Measurements from ENCODE around the gene NALF2. TPM values are rescaled to one million over a fixed set of nuclear protein-coding genes. Genes with fewer than 3 reads are reported as not detected.

The NALF2 gene
- total RNA-seq, 4 donors from 2014 or later: 0.17 to 0.84 (median 0.63) TPM; not detected in 1

DNA sequence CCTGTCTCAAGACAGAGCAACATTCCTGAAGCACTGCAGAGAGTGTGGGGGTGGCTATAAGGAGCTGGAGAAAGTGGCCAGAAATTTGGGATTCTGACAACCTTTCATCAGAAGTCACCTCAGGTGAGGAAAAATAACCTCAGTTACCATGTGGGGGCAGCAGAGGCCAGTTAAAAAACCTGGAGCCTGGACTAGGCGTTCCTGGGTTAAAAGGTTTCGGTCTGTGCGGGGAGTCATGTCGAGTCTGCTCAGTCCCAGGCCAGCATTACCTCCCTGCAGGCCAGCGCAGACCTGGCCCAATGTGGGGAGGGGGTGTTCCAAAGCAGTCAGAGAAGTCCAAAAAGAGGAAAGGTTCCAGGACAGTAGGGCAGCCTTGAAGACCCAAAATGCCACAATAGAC lies 10.9 kb upstream of the NALF2 start:
- Histone ChIP-seq H3K4me1 (no peaks in the 10 kb centered on the region), H3K27ac (replicated peaks in 1 of 4) (no peak overlapping the region), H3K27me3 (no peaks in the 10 kb centered on the region), H3K4me3 (no peak overlapping the region), H3K36me3 (no peaks in the 10 kb centered on the region), H3K9me3 (no peaks in the 10 kb centered on the region)
- TF ChIP-seq POLR2A (IDR thresholded peaks at IDR 0.05; ENCODE audit: low read depth) (no peak), POLR2AphosphoS5 (IDR thresholded peaks at IDR 0.05) (no peak), EP300 (IDR thresholded peaks at IDR 0.05) (no peak)
- TF ChIP-seq, protein P1, sequence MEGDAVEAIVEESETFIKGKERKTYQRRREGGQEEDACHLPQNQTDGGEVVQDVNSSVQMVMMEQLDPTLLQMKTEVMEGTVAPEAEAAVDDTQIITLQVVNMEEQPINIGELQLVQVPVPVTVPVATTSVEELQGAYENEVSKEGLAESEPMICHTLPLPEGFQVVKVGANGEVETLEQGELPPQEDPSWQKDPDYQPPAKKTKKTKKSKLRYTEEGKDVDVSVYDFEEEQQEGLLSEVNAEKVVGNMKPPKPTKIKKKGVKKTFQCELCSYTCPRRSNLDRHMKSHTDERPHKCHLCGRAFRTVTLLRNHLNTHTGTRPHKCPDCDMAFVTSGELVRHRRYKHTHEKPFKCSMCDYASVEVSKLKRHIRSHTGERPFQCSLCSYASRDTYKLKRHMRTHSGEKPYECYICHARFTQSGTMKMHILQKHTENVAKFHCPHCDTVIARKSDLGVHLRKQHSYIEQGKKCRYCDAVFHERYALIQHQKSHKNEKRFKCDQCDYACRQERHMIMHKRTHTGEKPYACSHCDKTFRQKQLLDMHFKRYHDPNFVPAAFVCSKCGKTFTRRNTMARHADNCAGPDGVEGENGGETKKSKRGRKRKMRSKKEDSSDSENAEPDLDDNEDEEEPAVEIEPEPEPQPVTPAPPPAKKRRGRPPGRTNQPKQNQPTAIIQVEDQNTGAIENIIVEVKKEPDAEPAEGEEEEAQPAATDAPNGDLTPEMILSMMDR (IDR thresholded peaks at IDR 0.05): peak; percentile 25 to 50 (median 40)
- 27% methylated on average over 5 of the region's 5 CpGs for WGBS
- no peak for DNase-seq (ENCODE audit: extremely low spot score)
- intact Hi-C loops (cut with DNase I): loop anchor here (5.0 kb wide), 1 partner anchor 604 kb away; no protein-coding TSS in a partner anchor

DNA sequence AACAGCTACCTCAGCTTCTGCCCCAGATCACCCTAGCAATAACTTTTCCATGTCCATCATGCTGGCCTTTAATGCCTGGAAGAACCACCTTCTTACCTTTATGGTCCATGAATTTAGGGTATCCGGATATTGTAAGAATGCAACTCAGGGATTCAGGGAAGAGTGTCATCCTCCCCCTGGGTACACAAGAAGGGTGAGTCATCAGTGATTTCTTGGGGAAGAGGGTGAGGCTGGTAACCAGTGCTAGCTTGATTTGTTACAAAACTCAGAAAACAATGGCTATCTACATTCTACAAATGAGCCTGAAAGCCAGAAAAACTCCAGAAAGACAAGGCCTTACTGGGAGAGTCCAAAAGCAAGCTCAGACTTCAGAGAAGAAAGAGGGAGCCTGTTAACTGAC lies 10.4 kb upstream of the NALF2 start:
- Histone ChIP-seq H3K27me3 (no peaks in the 10 kb centered on the region), H3K9me3 (no peaks in the 10 kb centered on the region), H3K4me3 (no peak overlapping the region), H3K36me3 (no peaks in the 10 kb centered on the region), H3K4me1 (no peaks in the 10 kb centered on the region), H3K27ac (replicated peaks in 1 of 4) (no peak overlapping the region)
- TF ChIP-seq POLR2A (IDR thresholded peaks at IDR 0.05; ENCODE audit: low read depth) (no peak), EP300 (IDR thresholded peaks at IDR 0.05) (no peak), POLR2AphosphoS5 (IDR thresholded peaks at IDR 0.05) (no peak)
- TF ChIP-seq, protein P1 (IDR thresholded peaks at IDR 0.05): no peak
- intact Hi-C loops (cut with DNase I): loop anchor here (5.0 kb wide), 1 partner anchor 604 kb away; no protein-coding TSS in a partner anchor
- WGBS: 67% methylated on average over 1 of the region's 1 CpG
- DNase-seq (ENCODE audit: extremely low spot score): no peak

DNA sequence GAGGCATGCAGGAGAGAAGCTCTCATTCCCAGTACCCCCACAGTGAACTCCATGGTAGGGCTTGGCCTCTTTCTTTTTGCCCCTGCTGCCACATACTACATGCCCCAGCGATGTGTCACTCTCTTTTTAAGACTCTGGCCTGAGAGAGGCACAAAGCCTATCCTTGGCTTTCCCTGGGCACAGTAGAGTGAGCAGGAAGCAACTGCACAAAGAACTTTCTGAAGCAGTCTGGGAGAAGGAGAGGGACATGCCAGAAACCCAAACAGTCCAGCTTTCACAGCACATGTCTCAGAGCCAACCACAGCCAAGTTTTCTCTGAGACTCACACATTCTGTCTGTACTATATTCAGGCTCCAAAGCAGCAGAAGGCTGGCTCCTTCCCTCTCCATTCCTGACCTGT lies 7.9 kb upstream of the NALF2 start:
- no peak for DNase-seq (ENCODE audit: extremely low spot score)
- intact Hi-C loops (cut with DNase I): no loop called here
- TF ChIP-seq, protein P1 (IDR thresholded peaks at IDR 0.05): no peak
- TF ChIP-seq POLR2AphosphoS5 (IDR thresholded peaks at IDR 0.05) (no peak), POLR2A (IDR thresholded peaks at IDR 0.05; ENCODE audit: low read depth) (no peak)
- Histone ChIP-seq H3K36me3 (no peaks in the 10 kb centered on the region), H3K4me1 (no peaks in the 10 kb centered on the region), H3K27me3 (no peaks in the 10 kb centered on the region), H3K9me3 (no peaks in the 10 kb centered on the region), H3K27ac (replicated peaks in 1 of 4) (no peak overlapping the region), H3K4me3 (no peak overlapping the region)
- 18% methylated on average over 1 of the region's 1 CpG for WGBS

DNA sequence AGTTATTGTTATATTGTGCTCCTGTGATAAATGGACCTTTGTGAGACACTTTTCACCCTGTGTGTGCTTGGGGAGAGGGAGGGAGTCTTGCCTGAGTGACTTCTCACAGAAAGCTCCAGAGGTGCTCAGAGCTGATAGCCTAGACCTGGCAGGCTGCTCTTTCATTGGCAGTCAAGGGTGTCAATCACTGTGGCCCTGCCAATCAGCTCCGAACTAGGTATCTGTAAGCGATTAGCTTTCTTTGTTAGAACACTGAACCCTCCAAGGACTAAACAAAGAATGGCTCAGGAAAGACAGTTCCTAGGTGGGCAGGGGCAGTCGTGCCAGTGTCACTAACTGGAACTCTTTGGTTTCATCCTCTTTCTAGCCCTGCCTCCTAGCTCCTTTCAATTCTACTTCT lies 2.7 kb upstream of the NALF2 start:
- Histone ChIP-seq H3K4me3 (no peak overlapping the region), H3K9me3 (no peaks in the 10 kb centered on the region), H3K4me1 (peaks cover 0 to 16% (median 12%) of the 10 kb centered on the region in 4 donors), H3K36me3 (no peaks in the 10 kb centered on the region), H3K27me3 (peaks cover 0 to 13% (median 6%) of the 10 kb centered on the region in 4 donors), H3K27ac (replicated peaks in 1 of 4) (no peak overlapping the region)
- intact Hi-C loops (cut with DNase I): no loop called here
- no peak for DNase-seq (ENCODE audit: extremely low spot score)
- TF ChIP-seq, protein P1 (IDR thresholded peaks at IDR 0.05): no peak
- TF ChIP-seq POLR2AphosphoS5 (IDR thresholded peaks at IDR 0.05) (no peak), POLR2A (IDR thresholded peaks at IDR 0.05; ENCODE audit: low read depth) (no peak), EP300 (IDR thresholded peaks at IDR 0.05) (no peak)
- WGBS: 60% methylated on average over 3 of the region's 3 CpGs

DNA sequence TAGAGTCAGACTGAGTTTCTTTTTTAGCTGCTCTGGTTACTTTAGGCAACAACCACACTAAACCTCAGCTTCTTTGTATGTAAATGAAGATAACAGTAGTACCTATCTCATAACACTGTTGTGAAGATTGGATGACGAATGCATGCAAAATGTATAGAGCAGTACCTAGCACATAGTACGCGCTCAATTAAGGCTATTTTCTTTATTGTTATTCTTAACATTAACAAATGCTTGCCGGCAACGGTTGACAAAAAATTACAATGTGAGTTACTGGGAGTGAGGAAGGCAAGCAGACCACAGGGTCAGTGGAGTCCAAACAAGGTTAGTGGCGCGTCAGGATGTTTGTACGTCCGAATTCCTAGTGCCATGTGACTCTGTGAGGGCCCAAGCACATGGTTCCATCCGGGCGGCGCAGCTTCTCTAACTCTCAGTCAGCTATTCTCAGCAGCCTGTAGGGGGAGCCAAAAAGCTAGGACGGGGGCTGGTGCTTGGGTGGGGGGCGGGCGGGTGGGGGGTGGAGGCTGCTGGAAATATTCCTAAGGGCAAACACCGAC lies 821 bp upstream of the NALF2 start:
- intact Hi-C loops (cut with DNase I): no loop called here
- Histone ChIP-seq H3K4me1 (peaks cover 0 to 18% (median 12%) of the 10 kb centered on the region in 4 donors), H3K9me3 (no peaks in the 10 kb centered on the region), H3K36me3 (no peaks in the 10 kb centered on the region), H3K4me3 (peak overlapping the region; percentile 55 to 63 (median 58)), H3K27ac (replicated peaks in 1 of 4) (no peak overlapping the region), H3K27me3 (peaks cover 0 to 28% (median 14%) of the 10 kb centered on the region in 4 donors)
- no peak for TF ChIP-seq POLR2A (IDR thresholded peaks at IDR 0.05; ENCODE audit: low read depth)
- TF ChIP-seq, protein P1 (IDR thresholded peaks at IDR 0.05): peak in 1 of 3 experiments; percentile 13
- 48% methylated on average over 11 of the region's 16 CpGs for WGBS
- no peak for DNase-seq (ENCODE audit: extremely low spot score)

All from esophagus muscularis mucosa (tissue), 4 donors.